HAP-1 (cell line): ENCODE data around the gene LAMC2.

ENCODE experiments used
- DNase-seq, 2 experiments: peaks; one replicate each; pipeline ENCODE4 v3.0.0-alpha.2; 2016 to 2020; ENCODE audit warnings: low spot score in 2 of 2
- H3K27me3 ChIP-seq: fragments of 250-450 bp; sonication (Bioruptor Pico); 2 replicates; pipeline ENCODE4 v1.5.1; 2020; ENCODE audit warnings: low read depth, mild to moderate bottlenecking, moderate library complexity
- H3K36me3 ChIP-seq: fragments of 250-450 bp; sonication (Bioruptor Pico); replicated peaks from 2 replicates; pipeline ENCODE4 v1.5.1; 2020; ENCODE audit warnings: mild to moderate bottlenecking
- H3K4me1 ChIP-seq: fragments of 250-450 bp; sonication (Bioruptor Pico); 2 replicates; pipeline ENCODE4 v1.5.1; 2020; ENCODE audit warnings: mild to moderate bottlenecking
- H3K4me3 ChIP-seq: fragments of 250-450 bp; sonication (Bioruptor Pico); 2 replicates; pipeline ENCODE4 v1.5.1; 2020; ENCODE audit warnings: mild to moderate bottlenecking, moderate library complexity
- H3K9me3 ChIP-seq: fragments of 250-450 bp; sonication (Bioruptor Pico); 2 replicates; pipeline ENCODE4 v1.5.1; 2020; ENCODE audit warnings: mild to moderate bottlenecking, moderate library complexity
- in situ Hi-C: fragments of 300-500 bp; cut with MboI; formaldehyde crosslinking; loops from 3 replicates; pipeline ENCODE4 v1.14.3; 2020; ENCODE audit warnings: low sequenced_read_pairs, inconsistent platforms, mixed read lengths

The LAMC2 gene

GRCh38 chr1:183180634-183181056 lies 5.4 kb upstream of the LAMC2 start:
- DNase-seq: peak; percentile 54 to 68
- Histone ChIP-seq H3K9me3 (no peaks in the 10 kb centered on the region), H3K4me1 (peaks cover 22% of the 10 kb centered on the region), H3K27me3 (no peaks in the 10 kb centered on the region), H3K4me3 (no peak overlapping the region), H3K36me3 (no peaks in the 10 kb centered on the region)
- in situ Hi-C loops: no loop called here

- no peaks in the 10 kb centered on the region for H3K9me3 ChIP-seq
- H3K4me1 ChIP-seq: no peaks in the 10 kb centered on the region
- no peak overlapping the region for H3K4me3 ChIP-seq
- DNase-seq: no peak
- in situ Hi-C loops: no loop called here
- no peaks in the 10 kb centered on the region for H3K27me3 ChIP-seq
- H3K36me3 ChIP-seq: no peaks in the 10 kb centered on the region
Observed at GRCh38 chr1:183186841-183187240, 777 bp downstream of the LAMC2 start.

- Histone ChIP-seq H3K4me3 (no peak overlapping the region), H3K9me3 (no peaks in the 10 kb centered on the region), H3K36me3 (no peaks in the 10 kb centered on the region), H3K4me1 (peaks cover 3% of the 10 kb centered on the region), H3K27me3 (no peaks in the 10 kb centered on the region)
- DNase-seq: no peak
- in situ Hi-C loops: no loop called here
Observed at GRCh38 chr1:183188240-183188639, 2.2 kb downstream of the LAMC2 start.

- Histone ChIP-seq H3K4me1 (peaks cover 26% of the 10 kb centered on the region), H3K9me3 (no peaks in the 10 kb centered on the region), H3K4me3 (no peak overlapping the region), H3K36me3 (no peaks in the 10 kb centered on the region), H3K27me3 (no peaks in the 10 kb centered on the region)
- in situ Hi-C loops: no loop called here
- no peak for DNase-seq
Observed at GRCh38 chr1:183191833-183192232, 5.8 kb downstream of the LAMC2 start.

GRCh38 chr1:183193963-183194525 lies 8.0 kb downstream of the LAMC2 start:
- Histone ChIP-seq H3K4me1 (peaks cover 26% of the 10 kb centered on the region), H3K9me3 (no peaks in the 10 kb centered on the region), H3K36me3 (no peaks in the 10 kb centered on the region), H3K27me3 (no peaks in the 10 kb centered on the region), H3K4me3 (no peak overlapping the region)
- peak in 1 of 2 experiments; percentile 24 for DNase-seq
- in situ Hi-C loops: no loop called here

- Histone ChIP-seq H3K36me3 (no peaks in the 10 kb centered on the region), H3K4me1 (peaks cover 26% of the 10 kb centered on the region), H3K9me3 (no peaks in the 10 kb centered on the region), H3K27me3 (no peaks in the 10 kb centered on the region), H3K4me3 (no peak overlapping the region)
- in situ Hi-C loops: no loop called here
- DNase-seq: peak in 1 of 2 experiments; percentile 90
Observed at GRCh38 chr1:183194527-183195141, 8.6 kb downstream of the LAMC2 start.

GRCh38 chr1:183195142-183195574 lies 9.1 kb downstream of the LAMC2 start:
- Histone ChIP-seq H3K27me3 (no peaks in the 10 kb centered on the region), H3K4me1 (peaks cover 26% of the 10 kb centered on the region), H3K9me3 (no peaks in the 10 kb centered on the region), H3K4me3 (no peak overlapping the region), H3K36me3 (no peaks in the 10 kb centered on the region)
- DNase-seq: peak in 1 of 2 experiments; percentile 33
- in situ Hi-C loops: no loop called here

- no peaks in the 10 kb centered on the region for H3K36me3 ChIP-seq
- DNase-seq: no peak
- no peak overlapping the region for H3K4me3 ChIP-seq
Observed at GRCh38 chr1:183197762-183198161, 11.7 kb downstream of the LAMC2 start.

GRCh38 chr1:183198463-183198862 lies 12.4 kb downstream of the LAMC2 start:
- no peaks in the 10 kb centered on the region for H3K27me3 ChIP-seq
- peaks cover 21% of the 10 kb centered on the region for H3K4me1 ChIP-seq
- H3K36me3 ChIP-seq: no peaks in the 10 kb centered on the region
- in situ Hi-C loops: no loop called here
- H3K9me3 ChIP-seq: no peaks in the 10 kb centered on the region
- DNase-seq: no peak
- H3K4me3 ChIP-seq: no peak overlapping the region

More at GRCh38 chr1:183197762-183198161, 11.7 kb downstream of the LAMC2 start:
- H3K27me3 ChIP-seq: no peaks in the 10 kb centered on the region
- H3K4me1 ChIP-seq: peaks cover 26% of the 10 kb centered on the region
- in situ Hi-C loops: no loop called here
- H3K9me3 ChIP-seq: no peaks in the 10 kb centered on the region

GRCh38 chr1:183199304-183199703 lies 13.2 kb downstream of the LAMC2 start:
- Histone ChIP-seq H3K4me3 (no peak overlapping the region), H3K36me3 (no peaks in the 10 kb centered on the region), H3K9me3 (no peaks in the 10 kb centered on the region), H3K4me1 (peaks cover 14% of the 10 kb centered on the region), H3K27me3 (no peaks in the 10 kb centered on the region)
- in situ Hi-C loops: no loop called here
- DNase-seq: no peak

GRCh38 chr1:183200451-183200850 lies 14.4 kb downstream of the LAMC2 start:
- H3K4me1 ChIP-seq: peaks cover 3% of the 10 kb centered on the region
- no peaks in the 10 kb centered on the region for H3K9me3 ChIP-seq
- H3K27me3 ChIP-seq: no peaks in the 10 kb centered on the region
- no peak overlapping the region for H3K4me3 ChIP-seq
- DNase-seq: no peak
- in situ Hi-C loops: no loop called here
- H3K36me3 ChIP-seq: no peaks in the 10 kb centered on the region

- Histone ChIP-seq H3K4me1 (no peaks in the 10 kb centered on the region), H3K4me3 (no peak overlapping the region), H3K27me3 (no peaks in the 10 kb centered on the region), H3K9me3 (no peaks in the 10 kb centered on the region), H3K36me3 (no peaks in the 10 kb centered on the region)
- in situ Hi-C loops: no loop called here
- no peak for DNase-seq
Observed at GRCh38 chr1:183203094-183203493, 17.0 kb downstream of the LAMC2 start.

- no peaks in the 10 kb centered on the region for H3K36me3 ChIP-seq
- in situ Hi-C loops: no loop called here
Observed at GRCh38 chr1:183205196-183205781, 19.2 kb downstream of the LAMC2 start.

GRCh38 chr1:183206538-183207122 lies 20.6 kb downstream of the LAMC2 start:
- in situ Hi-C loops: no loop called here
- no peak overlapping the region for H3K4me3 ChIP-seq
- H3K27me3 ChIP-seq: no peaks in the 10 kb centered on the region
- no peaks in the 10 kb centered on the region for H3K4me1 ChIP-seq
- no peaks in the 10 kb centered on the region for H3K36me3 ChIP-seq
- DNase-seq: no peak
- no peaks in the 10 kb centered on the region for H3K9me3 ChIP-seq

More at GRCh38 chr1:183205196-183205781, 19.2 kb downstream of the LAMC2 start:
- DNase-seq: no peak
- H3K4me3 ChIP-seq: no peak overlapping the region
- H3K4me1 ChIP-seq: no peaks in the 10 kb centered on the region
- no peaks in the 10 kb centered on the region for H3K9me3 ChIP-seq
- H3K27me3 ChIP-seq: no peaks in the 10 kb centered on the region
